ENCODE measurements around the gene TMEM222. TPM values are rescaled to one million over a fixed set of nuclear protein-coding genes. Genes with fewer than 3 reads are reported as not detected.

TMEM222 gene
- total RNA-seq, 1 experiment from 2014 or later, result 55.5 TPM

Other genes with a start within 250 kb of the TMEM222 start
- gene SLC9A1, start 167.0 kb upstream of the TMEM222 start, total RNA-seq (2021), result 27.0 and 30.2 TPM in 2 replicates
- 20.9 and 25.8 TPM in 2 replicates for gene WDTC1, start 87.5 kb upstream of the TMEM222 start, total RNA-seq (2021)
- gene SYTL1, start 19.9 kb downstream of the TMEM222 start, total RNA-seq (2021), result 2.1 and 3.6 TPM in 2 replicates
- gene MAP3K6, start 44.8 kb downstream of the TMEM222 start, total RNA-seq (2021), result 2.4 and 2.9 TPM in 2 replicates
- gene FCN3, start 52.7 kb downstream of the TMEM222 start, total RNA-seq (2021), result not detected in 2 replicates
- not detected in 2 replicates for gene CD164L2, start 61.2 kb downstream of the TMEM222 start, total RNA-seq (2021)
- 3.1 and 4.9 TPM in 2 replicates for gene GPR3, start 70.5 kb downstream of the TMEM222 start, total RNA-seq (2021)
- 131 and 133 TPM in 2 replicates for gene WASF2, start 168.0 kb downstream of the TMEM222 start, total RNA-seq (2021)

All from A673 (cell line).